Right hindlimb (tissue), 1 donor: ENCODE results near the gene CCSAP.
"Not testable (repeated sequence)": the region's sequence is repeated elsewhere in the genome, so short reads cannot be mapped to it uniquely, and the experiment has no call there.

Experiments used
- DNase-seq: peaks from one replicate; pipeline ENCODE4 v3.0.0-alpha.2; 2018

CCSAP gene

GRCh38 chr1:229364207-229365065 lies 21.6 kb upstream of the CCSAP start:
- DNase-seq: no peak

GRCh38 chr1:229363723-229364122 lies 20.9 kb upstream of the CCSAP start:
- DNase-seq: no peak

GRCh38 chr1:229360420-229360819 lies 17.6 kb upstream of the CCSAP start:
- no peak for DNase-seq

- DNase-seq: no peak
These were observed 12.8 kb upstream of the CCSAP start for GRCh38 chr1:229355661-229356060.

- DNase-seq: no peak
These were observed 11.4 kb upstream of the CCSAP start for GRCh38 chr1:229354226-229354625.

GRCh38 chr1:229352975-229353374 lies 10.1 kb upstream of the CCSAP start:
- DNase-seq: no peak

- no peak for DNase-seq
These were observed 6.9 kb upstream of the CCSAP start for GRCh38 chr1:229349463-229350385.

- no peak for DNase-seq
These were observed 4.7 kb upstream of the CCSAP start for GRCh38 chr1:229347528-229347927.

- DNase-seq: no peak
These were observed 2.3 kb upstream of the CCSAP start for GRCh38 chr1:229344937-229345684.

GRCh38 chr1:229344139-229344538 lies 1.3 kb upstream of the CCSAP start:
- no peak for DNase-seq

- DNase-seq: peak; percentile 88
These were observed 832 bp downstream of the CCSAP start for GRCh38 chr1:229341774-229342655.

- DNase-seq: no peak
These were observed 2.4 kb downstream of the CCSAP start for GRCh38 chr1:229340496-229340895.

- no peak for DNase-seq
These were observed 3.3 kb downstream of the CCSAP start for GRCh38 chr1:229339520-229339919.

GRCh38 chr1:229339086-229339485 lies 3.8 kb downstream of the CCSAP start:
- no peak for DNase-seq

- no peak for DNase-seq
These were observed 6.5 kb downstream of the CCSAP start for GRCh38 chr1:229336345-229336744.

- DNase-seq: no peak
These were observed 8.1 kb downstream of the CCSAP start for GRCh38 chr1:229334716-229335115.

GRCh38 chr1:229334269-229334668 lies 8.6 kb downstream of the CCSAP start:
- no peak for DNase-seq

GRCh38 chr1:229328598-229329362 lies 14.1 kb downstream of the CCSAP start:
- DNase-seq: no peak

GRCh38 chr1:229327765-229328164 lies 15.1 kb downstream of the CCSAP start:
- DNase-seq: not testable (repeated sequence)

GRCh38 chr1:229326601-229327000 lies 16.2 kb downstream of the CCSAP start:
- DNase-seq: no peak

- no peak for DNase-seq
These were observed 16.9 kb downstream of the CCSAP start for GRCh38 chr1:229325853-229326487.
